ENCODE measurements around the gene DBI. TPM values are rescaled to one million over a fixed set of nuclear protein-coding genes. Genes with fewer than 3 reads are reported as not detected.

DBI gene
- 326 and 328 TPM in 2 replicates for total RNA-seq (2014; rRNA removed; shearing (Covaris generic))

DNA sequence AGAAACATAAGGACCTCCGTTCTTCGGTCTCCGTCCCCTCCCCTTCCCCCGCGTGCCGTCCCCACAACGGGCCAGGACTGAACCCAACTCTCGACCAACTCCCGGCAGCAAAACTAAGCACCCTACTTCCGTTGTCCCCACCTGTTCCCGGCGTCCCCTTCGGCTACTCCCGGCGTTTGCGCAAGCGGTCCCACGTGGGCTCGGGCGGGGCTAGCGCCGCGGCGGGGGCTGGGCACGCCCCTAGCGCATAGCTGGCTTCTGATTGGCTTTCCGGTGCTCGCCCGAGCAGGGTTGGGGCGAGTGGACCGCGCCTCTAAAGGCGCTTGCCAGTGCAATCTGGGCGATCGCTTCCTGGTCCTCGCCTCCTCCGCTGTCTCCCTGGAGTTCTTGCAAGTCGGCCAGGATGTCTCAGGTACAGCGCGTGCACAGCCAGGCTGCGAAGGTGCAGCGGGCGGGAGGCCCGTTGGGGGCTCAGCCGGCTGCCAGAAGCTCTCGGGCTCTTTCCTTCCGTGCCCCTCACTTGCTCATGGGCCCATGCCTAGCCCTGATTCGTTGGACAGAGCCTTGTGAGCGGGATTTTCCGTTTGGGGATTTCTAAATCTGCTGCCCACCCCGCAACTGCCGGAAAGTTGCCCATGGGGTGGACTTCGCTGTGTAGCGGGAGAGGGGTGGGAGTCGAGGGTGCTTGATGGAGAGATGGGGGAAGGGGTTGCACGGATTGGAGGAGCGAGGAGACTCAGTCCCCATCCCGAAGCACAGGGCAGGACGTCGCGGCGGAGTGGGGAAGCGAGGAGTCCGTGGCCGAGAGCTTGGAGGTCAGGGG, at the start of gene DBI, which contains the start of gene C2orf76:
DBI (plus strand) TSS at position 329 of the 823 bp plus-strand sequence; CDS start at position 404, 75 bp downstream.
C2orf76 (minus strand) TSS at position 186 of the 823 bp plus-strand sequence. CDS start 26,875 bp downstream, outside the sequence.
- peak within 1 kb of the TSS; percentile 82 for H3K27ac ChIP-seq
- peaks cover 37% of the 10 kb centered on the region for H3K36me3 ChIP-seq
- no peaks in the 10 kb centered on the region for H3K27me3 ChIP-seq
- H3K4me1 ChIP-seq, result peaks cover 7% of the 10 kb centered on the region; the same call in 1 of the 2 replicates
- H3K9me3 ChIP-seq (replicated peaks), result no peaks in the 10 kb centered on the region
- H3K4me3 ChIP-seq, result peak within 1 kb of the TSS; percentile 71
- DNase-seq, result peak; percentile 95 to 97

DNA sequence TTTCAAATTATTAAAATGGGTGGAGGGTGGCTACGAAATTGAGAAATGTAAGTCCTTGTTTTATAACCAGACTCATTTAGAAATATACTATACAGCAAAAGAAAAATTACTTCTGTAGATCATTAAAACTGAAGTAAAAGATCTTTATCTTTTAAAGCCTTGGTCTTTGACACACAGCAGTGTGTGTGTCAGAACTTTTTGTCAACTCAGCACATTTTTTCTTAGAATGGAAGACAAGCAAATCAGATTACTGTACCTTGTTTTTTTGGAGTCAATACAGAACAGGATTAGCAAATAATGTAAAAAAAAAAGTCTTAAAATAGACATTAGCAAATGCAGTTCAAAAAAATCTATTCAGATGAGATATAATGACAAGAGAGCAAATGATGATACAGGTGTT, 49.2 kb upstream of the DBI start:
- Histone ChIP-seq H3K4me1 (no peaks in the 10 kb centered on the region; the same call in 1 of the 2 replicates), H3K4me3 (no peak overlapping the region), H3K9me3 (replicated peaks) (no peaks in the 10 kb centered on the region), H3K27me3 (0 out of 2 replicates have a peak, but pooled peaks cover 3% of the 10 kb centered on the region), H3K27ac (no peak overlapping the region), H3K36me3 (no peaks in the 10 kb centered on the region; the same call in 1 of the 2 replicates)
- DNase-seq, result no peak

DNA sequence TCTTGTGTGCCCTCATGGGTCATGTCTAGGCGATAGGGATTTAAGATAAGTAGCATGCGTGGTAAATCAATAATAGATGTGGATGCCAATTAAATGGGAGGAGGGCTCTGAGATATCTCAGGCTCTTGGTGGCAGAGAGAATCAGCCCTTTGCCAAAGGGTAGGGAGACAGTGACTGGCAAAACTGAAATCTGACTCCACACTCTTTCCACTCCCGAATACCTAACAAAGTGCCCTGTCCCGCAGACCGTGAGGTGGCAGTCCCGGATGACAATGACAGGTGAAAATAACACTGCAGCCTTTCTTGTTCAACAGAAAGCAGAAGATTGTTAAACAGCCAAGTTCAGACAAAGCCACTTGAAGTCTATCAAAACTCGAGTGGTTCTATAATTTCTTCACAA, 47.2 kb upstream of the DBI start:
- 0 out of 2 replicates have a peak, but pooled peaks cover 3% of the 10 kb centered on the region for H3K27me3 ChIP-seq
- H3K4me1 ChIP-seq, result no peaks in the 10 kb centered on the region; the same call in 1 of the 2 replicates
- no peak overlapping the region for H3K27ac ChIP-seq
- no peaks in the 10 kb centered on the region; the same call in 1 of the 2 replicates for H3K36me3 ChIP-seq
- no peak overlapping the region for H3K4me3 ChIP-seq
- H3K9me3 ChIP-seq (replicated peaks), result no peaks in the 10 kb centered on the region
- DNase-seq, result no peak

DNA sequence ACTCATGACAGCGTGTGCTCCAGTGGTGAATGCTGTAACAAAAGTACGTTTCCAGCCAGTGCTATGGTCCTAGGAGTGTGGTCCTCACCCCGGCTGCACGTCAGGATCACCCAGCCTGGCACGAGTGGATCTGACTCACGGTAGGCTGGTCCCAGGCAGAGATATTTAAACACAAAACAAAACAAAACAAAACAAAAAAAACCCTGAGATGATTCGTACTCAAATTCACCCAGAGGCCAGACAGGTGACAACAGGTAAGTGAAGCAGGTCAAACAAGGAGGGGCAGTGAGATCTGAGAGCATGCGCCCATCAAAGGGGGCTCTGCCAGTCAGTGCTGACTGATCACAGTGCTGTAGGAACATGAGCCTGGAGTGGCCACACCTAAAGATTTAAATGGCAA, 43.3 kb upstream of the DBI start:
- no peak overlapping the region for H3K4me3 ChIP-seq

DNA sequence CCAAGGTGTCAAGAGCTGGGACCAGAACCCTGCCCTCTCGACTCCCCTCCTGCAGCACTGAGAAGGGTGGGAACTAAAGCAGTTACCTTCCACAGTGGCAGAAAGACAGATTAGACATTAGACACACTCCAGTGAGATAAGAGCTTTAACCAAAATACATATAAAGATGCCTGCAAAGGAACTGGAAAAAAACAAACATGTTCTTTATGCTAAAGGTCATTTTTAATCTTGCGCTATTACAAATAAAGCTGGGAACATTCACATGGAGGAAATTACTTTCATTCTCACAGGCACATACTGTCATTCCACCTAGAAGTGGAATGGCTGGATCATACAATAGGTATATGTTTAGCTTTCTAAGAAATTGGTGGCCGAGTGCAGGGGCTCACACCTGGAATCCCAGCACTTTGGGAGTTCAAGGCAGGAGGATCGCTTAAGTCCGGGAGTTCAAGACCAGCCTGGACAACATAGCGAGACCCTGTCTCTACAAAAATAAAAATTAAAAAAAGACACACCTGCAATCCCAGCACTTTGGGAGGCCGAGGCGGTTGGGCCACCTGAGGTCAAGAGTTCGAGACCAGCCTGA, 42.0 kb upstream of the DBI start:
- Histone ChIP-seq H3K36me3 (no peaks in the 10 kb centered on the region; the same call in 1 of the 2 replicates), H3K27ac (no peak overlapping the region), H3K27me3 (0 out of 2 replicates have a peak, but pooled peaks cover 3% of the 10 kb centered on the region), H3K4me3 (no peak overlapping the region), H3K4me1 (no peaks in the 10 kb centered on the region), H3K9me3 (replicated peaks) (no peaks in the 10 kb centered on the region)
- DNase-seq, result no peak

More for the DNA sequence above, 43.3 kb upstream of the DBI start:
- Histone ChIP-seq H3K27me3 (0 out of 2 replicates have a peak, but pooled peaks cover 3% of the 10 kb centered on the region), H3K36me3 (no peaks in the 10 kb centered on the region; the same call in 1 of the 2 replicates), H3K4me1 (no peaks in the 10 kb centered on the region), H3K9me3 (replicated peaks) (no peaks in the 10 kb centered on the region), H3K27ac (no peak overlapping the region)
- DNase-seq, result no peak

DNA sequence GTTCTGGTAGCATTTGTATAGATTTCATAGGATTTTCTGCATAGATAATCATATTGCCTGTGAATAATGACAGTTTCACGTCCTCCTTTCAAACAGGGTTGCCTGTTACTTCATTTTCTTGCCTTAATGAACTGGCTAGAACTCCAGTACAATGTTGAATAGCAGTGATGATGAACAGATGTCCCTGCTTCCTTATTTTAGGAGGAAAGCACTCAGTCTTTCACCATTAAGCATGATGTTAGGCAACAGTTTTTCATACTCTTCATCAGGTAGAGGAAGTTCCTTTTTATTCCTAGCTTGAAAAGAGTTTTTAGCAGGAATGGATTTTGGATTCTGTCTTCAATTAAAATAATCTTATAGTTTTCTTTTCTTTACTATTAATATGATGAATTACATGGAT, 39.8 kb upstream of the DBI start:
- no peaks in the 10 kb centered on the region for H3K9me3 ChIP-seq (replicated peaks)
- H3K36me3 ChIP-seq, result no peaks in the 10 kb centered on the region
- no peaks in the 10 kb centered on the region for H3K4me1 ChIP-seq
- no peaks in the 10 kb centered on the region for H3K27me3 ChIP-seq
- no peak overlapping the region for H3K4me3 ChIP-seq
- no peak for DNase-seq
- no peak overlapping the region for H3K27ac ChIP-seq

DNA sequence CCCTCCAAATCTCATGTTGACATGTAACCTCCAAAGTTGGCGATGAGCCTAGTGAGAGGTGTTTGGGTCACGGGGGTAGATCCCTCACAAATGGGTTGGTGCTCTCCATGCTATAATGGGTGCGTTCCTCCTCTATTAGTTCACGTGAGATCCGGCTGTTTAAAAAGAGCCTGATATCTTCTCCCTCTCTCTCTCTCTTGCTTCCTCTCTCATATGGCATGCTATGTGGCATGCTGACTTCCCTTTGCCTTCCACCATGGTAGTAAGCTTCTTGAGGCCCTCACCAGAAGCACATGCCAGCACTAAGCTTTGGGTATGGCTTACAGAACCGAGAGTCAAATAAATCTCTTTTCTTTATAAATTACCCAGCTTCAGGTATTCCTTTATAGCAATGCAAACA, 39.3 kb upstream of the DBI start:
- H3K36me3 ChIP-seq, result no peaks in the 10 kb centered on the region
- H3K27me3 ChIP-seq, result no peaks in the 10 kb centered on the region
- no peaks in the 10 kb centered on the region for H3K4me1 ChIP-seq
- no peaks in the 10 kb centered on the region for H3K9me3 ChIP-seq (replicated peaks)
- no peak overlapping the region for H3K27ac ChIP-seq
- H3K4me3 ChIP-seq, result no peak overlapping the region
- DNase-seq, result no peak

DNA sequence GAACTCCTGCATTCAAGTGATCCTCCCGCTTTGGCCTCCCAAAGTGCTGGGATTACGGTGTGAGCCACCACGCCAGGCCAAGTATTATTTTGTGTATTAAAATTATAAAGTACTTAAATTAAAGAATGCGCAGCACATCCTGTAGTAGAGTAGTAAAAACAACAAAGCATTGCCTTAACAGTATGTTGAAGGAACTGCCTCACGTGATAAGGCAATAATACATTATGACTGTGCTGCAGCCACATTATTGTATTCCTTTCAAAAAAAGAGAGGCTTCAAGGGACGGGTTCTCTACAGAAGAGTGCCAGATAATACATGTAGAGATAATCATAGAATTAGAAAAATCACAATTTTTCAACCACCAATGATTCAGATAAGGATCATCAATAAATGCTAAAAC, 33.8 kb upstream of the DBI start:
- Histone ChIP-seq H3K4me1 (no peaks in the 10 kb centered on the region), H3K9me3 (replicated peaks) (no peaks in the 10 kb centered on the region), H3K36me3 (no peaks in the 10 kb centered on the region), H3K27ac (no peak overlapping the region), H3K27me3 (no peaks in the 10 kb centered on the region), H3K4me3 (no peak overlapping the region)
- no peak for DNase-seq

DNA sequence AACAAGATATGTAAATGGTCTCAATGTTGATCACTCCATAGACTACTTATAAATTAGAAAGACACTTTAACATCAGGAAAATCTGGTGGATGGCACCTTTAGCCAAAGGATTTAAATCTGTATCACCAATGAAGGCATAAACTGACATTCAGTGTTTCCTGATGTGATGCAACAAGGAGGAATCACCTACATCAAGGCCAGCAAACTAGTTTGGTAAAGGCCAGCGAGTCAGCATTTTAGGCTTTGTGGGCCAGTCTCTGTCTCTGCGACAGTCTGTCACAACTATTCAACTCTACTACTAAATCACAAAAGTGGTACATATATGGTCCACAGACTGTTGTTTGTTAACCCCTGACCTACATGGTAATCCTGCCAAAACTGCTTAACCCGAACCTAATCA, 33.4 kb upstream of the DBI start:
- no peak for DNase-seq
- Histone ChIP-seq H3K4me3 (no peak overlapping the region), H3K4me1 (no peaks in the 10 kb centered on the region), H3K9me3 (replicated peaks) (no peaks in the 10 kb centered on the region), H3K36me3 (no peaks in the 10 kb centered on the region), H3K27ac (no peak overlapping the region), H3K27me3 (no peaks in the 10 kb centered on the region)

DNA sequence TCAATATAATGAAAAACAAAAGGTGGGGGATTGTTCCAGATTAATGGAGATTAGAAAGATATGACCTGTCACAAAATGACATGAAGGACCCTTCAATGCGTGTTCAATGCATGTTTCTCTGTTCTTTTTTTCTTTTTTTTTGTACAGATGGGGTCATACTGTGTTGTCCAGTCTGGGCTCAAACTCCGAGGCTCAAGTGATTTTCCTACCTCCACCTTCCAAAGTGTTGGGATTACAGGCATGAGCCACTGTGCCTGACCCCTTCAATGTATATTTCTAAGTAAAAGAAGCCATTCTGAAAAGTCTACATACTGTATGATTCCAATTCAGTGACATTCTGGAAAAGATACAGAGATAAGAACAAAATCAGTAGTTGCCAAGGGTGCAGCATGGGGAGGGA, 32.9 kb upstream of the DBI start:
- Histone ChIP-seq H3K4me1 (no peaks in the 10 kb centered on the region), H3K36me3 (no peaks in the 10 kb centered on the region), H3K27ac (no peak overlapping the region), H3K4me3 (no peak overlapping the region), H3K9me3 (replicated peaks) (no peaks in the 10 kb centered on the region), H3K27me3 (no peaks in the 10 kb centered on the region)
- DNase-seq, result no peak

DNA sequence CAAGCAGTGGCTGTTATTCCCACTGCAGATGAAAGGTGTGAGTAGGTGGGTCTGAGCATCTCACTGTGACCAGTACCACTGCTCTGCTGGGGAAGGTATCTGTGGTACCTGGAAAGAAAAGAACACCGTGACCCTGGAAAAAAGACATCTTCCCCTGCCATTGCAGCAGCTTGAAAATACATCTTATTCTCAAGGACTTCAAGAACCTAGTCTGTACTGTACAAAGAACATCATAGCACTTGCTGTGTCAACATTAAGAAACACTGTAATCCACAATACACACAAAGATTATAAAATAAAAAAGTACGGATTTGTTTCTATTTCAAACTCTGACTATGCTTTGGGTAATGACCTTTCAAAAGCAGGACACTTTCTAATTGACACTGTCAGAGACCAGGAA, 29.0 kb upstream of the DBI start:
- Histone ChIP-seq H3K9me3 (replicated peaks) (no peaks in the 10 kb centered on the region), H3K27me3 (no peaks in the 10 kb centered on the region), H3K27ac (no peak overlapping the region), H3K36me3 (no peaks in the 10 kb centered on the region), H3K4me1 (no peaks in the 10 kb centered on the region), H3K4me3 (no peak overlapping the region)
- DNase-seq, result no peak

DNA sequence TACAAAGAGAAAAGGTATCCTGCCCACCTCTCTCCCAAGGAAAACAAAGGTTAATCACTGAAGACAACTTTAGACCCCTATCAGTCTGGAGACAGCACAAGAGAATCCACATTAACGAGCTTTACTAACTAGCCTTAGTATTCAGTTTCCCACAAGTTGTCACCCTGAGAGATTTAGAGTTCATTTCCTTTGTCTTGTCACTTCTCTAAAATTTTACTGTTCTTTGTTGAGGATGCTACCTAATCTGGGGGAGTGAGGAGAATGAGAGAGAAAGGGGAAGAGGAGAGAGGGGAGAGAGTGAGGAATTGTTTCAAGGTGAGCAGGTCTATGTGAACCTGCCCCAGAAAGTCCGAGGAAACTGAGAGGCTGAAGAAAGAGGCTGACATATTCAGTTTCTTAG, 28.5 kb upstream of the DBI start:
- Histone ChIP-seq H3K4me1 (no peaks in the 10 kb centered on the region), H3K36me3 (no peaks in the 10 kb centered on the region), H3K27me3 (no peaks in the 10 kb centered on the region), H3K9me3 (replicated peaks) (no peaks in the 10 kb centered on the region), H3K27ac (no peak overlapping the region), H3K4me3 (no peak overlapping the region)
- DNase-seq, result no peak

DNA sequence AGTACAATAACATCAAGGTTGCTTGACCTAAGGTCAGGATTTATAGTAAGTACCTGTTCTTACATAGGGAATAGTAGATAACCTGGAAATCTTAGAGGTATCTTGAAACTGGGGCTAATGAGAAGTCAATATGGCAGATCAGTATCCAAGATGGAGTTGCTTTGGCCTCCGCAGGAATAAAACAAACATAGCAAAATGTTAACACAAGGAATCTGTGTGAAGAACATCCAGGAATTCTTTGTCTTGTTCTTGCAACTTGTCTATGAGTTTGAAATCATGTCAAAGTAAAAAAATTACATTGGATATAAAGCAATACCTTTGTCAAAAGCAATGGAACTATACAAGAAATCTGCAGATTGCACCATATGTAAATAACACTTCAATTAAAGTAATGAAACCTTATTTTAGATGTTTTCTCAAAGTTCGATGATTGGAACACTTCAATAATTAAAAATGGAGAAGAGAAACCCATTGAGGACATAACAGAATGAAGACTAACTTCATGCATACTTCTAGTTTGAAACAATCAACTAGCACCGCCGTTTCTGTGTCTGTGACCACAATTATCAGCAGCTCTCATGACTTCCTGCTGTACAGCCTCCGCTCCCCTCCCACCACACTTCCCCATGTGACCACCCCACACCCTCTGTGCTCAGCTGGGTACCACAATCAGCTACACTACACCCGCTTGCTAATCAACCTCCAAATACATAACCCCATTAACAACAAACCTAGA, 27.8 kb upstream of the DBI start:
- DNase-seq, result no peak
- Histone ChIP-seq H3K4me3 (no peak overlapping the region), H3K27me3 (no peaks in the 10 kb centered on the region), H3K9me3 (replicated peaks) (no peaks in the 10 kb centered on the region), H3K27ac (no peak overlapping the region), H3K36me3 (no peaks in the 10 kb centered on the region), H3K4me1 (no peaks in the 10 kb centered on the region)

DNA sequence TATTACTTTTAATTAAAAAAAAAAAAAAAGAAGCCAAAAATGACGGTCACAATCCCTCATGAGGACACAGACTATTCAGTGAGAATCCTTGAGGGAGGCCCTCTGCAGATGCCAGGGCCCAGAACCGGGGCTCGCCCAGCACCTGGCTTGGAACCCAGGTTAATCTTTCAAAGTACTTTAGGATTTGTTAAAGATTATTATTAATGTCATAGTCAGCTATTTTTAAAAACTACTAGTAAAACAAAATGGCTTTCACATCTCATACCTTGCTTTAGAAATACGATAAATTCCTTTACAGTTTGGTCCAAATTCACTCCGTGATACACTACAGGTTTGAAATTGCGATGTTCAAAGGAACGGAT, 27.2 kb upstream of the DBI start:
- H3K4me1 ChIP-seq, result no peaks in the 10 kb centered on the region

DNA sequence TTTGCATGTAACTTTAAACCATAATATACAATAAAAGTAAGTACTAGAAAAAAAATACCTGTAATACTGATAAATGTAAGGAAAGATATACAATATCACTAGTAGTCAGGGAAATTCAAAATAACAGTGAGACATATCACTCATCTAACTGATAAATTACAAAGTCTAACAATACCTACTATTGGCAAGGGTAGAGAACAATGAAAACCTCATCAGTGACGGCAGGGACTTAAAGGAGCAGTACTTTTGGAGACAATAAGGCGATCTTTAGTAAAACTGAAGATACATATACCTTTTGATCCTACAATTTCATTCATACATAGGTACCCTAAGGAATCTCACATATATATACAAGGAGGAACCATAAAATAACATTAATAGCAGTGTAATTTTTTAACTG, 25.1 kb upstream of the DBI start:
- Histone ChIP-seq H3K9me3 (replicated peaks) (no peaks in the 10 kb centered on the region), H3K4me3 (no peak overlapping the region), H3K27ac (no peak overlapping the region), H3K36me3 (no peaks in the 10 kb centered on the region), H3K27me3 (no peaks in the 10 kb centered on the region; the same call in 1 of the 2 replicates), H3K4me1 (no peaks in the 10 kb centered on the region)
- no peak for DNase-seq

More for the DNA sequence above, 27.2 kb upstream of the DBI start:
- H3K36me3 ChIP-seq, result no peaks in the 10 kb centered on the region
- no peaks in the 10 kb centered on the region for H3K9me3 ChIP-seq (replicated peaks)
- no peak overlapping the region for H3K27ac ChIP-seq
- H3K27me3 ChIP-seq, result no peaks in the 10 kb centered on the region
- no peak for DNase-seq
- H3K4me3 ChIP-seq, result no peak overlapping the region

All from SJCRH30 (cell line).